HepG2 (cell line): Measurements from ENCODE around the gene TEKT1. TPM values are rescaled to one million over a fixed set of nuclear protein-coding genes. Genes with fewer than 3 reads are reported as not detected.
A peak's percentile ranks its signal among the peaks of the same experiment; 100 is the strongest.

Experiments used
- AKAP8 ChIP-seq: sonication (generic); formaldehyde crosslinking; IDR thresholded peaks from 2 replicates; pipeline ENCODE4 v1.5.1; 2020; ENCODE audit warnings: mild to moderate bottlenecking, missing genetic modification reagents
- HDAC1 ChIP-seq: sonication (generic); formaldehyde crosslinking; IDR thresholded peaks from 2 replicates; pipeline ENCODE4 v1.5.1; 2020; ENCODE audit warnings: mild to moderate bottlenecking, missing genetic modification reagents
- ISL2 ChIP-seq: sonication (generic); formaldehyde crosslinking; IDR thresholded peaks from 2 replicates; pipeline ENCODE4 v1.5.0; 2020; ENCODE audit warnings: missing genetic modification reagents
- KLF15 ChIP-seq: sonication (generic); formaldehyde crosslinking; IDR thresholded peaks from 2 replicates; pipeline ENCODE4 v1.8.1; 2023; ENCODE audit warnings: borderline replicate concordance, mild to moderate bottlenecking, inconsistent platforms, missing genetic modification reagents, mixed read lengths
- MAFK ChIP-seq, 2 experiments: IDR thresholded peaks in 1 of 2; conservative IDR thresholded peaks in 1 of 2; 2 replicates each; pipeline ENCODE4 v1.6.1; 2011; ENCODE audit warnings: improper control_type of control experiment in 2 of 2, low read length in 2 of 2
- MBD4 ChIP-seq: IDR thresholded peaks from 2 replicates; pipeline ENCODE4 v1.6.1; 2012; ENCODE audit warnings: low read length, inconsistent platforms, borderline replicate concordance
- MLLT10 ChIP-seq: sonication (generic); formaldehyde crosslinking; IDR thresholded peaks from 2 replicates; pipeline ENCODE4 v1.4.0; 2020; ENCODE audit warnings: missing genetic modification reagents
- MTA1 ChIP-seq: sonication (generic); formaldehyde crosslinking; IDR thresholded peaks from 2 replicates; pipeline ENCODE4 v1.4.0; 2020; ENCODE audit warnings: missing genetic modification reagents, mild to moderate bottlenecking, borderline replicate concordance
- NR2C2 ChIP-seq: sonication (generic); formaldehyde crosslinking; IDR thresholded peaks from 2 replicates; pipeline ENCODE4 v1.4.0; 2020; ENCODE audit warnings: missing genetic modification reagents, mild to moderate bottlenecking, moderate library complexity, borderline replicate concordance
- SIN3A ChIP-seq: IDR thresholded peaks from 2 replicates; pipeline ENCODE4 v1.6.1; 2011; ENCODE audit warnings: low read depth, mild to moderate bottlenecking, control low read depth, low read length, borderline replicate concordance
- TEAD3 ChIP-seq: optimal IDR thresholded peaks from 2 replicates; pipeline ENCODE3; 2016; ENCODE audit warnings: borderline replicate concordance
- THAP11 ChIP-seq: IDR thresholded peaks from 2 replicates; pipeline ENCODE4 v1.6.1; 2016; ENCODE audit warnings: missing biosample characterization, missing genetic modification reagents
- TOE1 ChIP-seq: sonication (generic); formaldehyde crosslinking; IDR thresholded peaks from 2 replicates; pipeline ENCODE4 v1.4.0; 2020; ENCODE audit warnings: mild to moderate bottlenecking, missing genetic modification reagents
- ZNF598 ChIP-seq: sonication (generic); formaldehyde crosslinking; IDR thresholded peaks from 2 replicates; pipeline ENCODE4 v1.5.1; 2020; ENCODE audit warnings: mild to moderate bottlenecking, missing genetic modification reagents, borderline replicate concordance
- ZNF7 ChIP-seq: IDR thresholded peaks from 2 replicates; pipeline ENCODE4 v1.6.1; 2016; ENCODE audit warnings: missing biosample characterization, missing genetic modification reagents
- polyA plus RNA-seq, 8 experiments: library from polyadenylated mRNA; depleted of rRNA in 3 of 8; stranded (reverse) in 7 of 8; unstranded in 1 of 8; fragments of >200 nt; fragmentation: Illumina TruSeq in 4 of 8; extraction: Trizol in 4 of 8; gene quantifications; 2 replicates each; pipeline versions ENCODE4 v1.2.1 to v1.2.3, GENCODE V29; 2011 to 2016; ENCODE audit warnings: low read depth in 4 of 8, missing spikeins in 1 of 8, mixed read lengths in 1 of 8; ENCODE audit not compliant: insufficient read depth in 1 of 8
- total RNA-seq, 5 experiments: library from RNA; depleted of rRNA; stranded (reverse); fragments of >200 nt; fragmentation: Illumina TruSeq; extraction: Trizol; gene quantifications; 2 replicates each; pipeline ENCODE4 v1.2.3, GENCODE V29; 2016; ENCODE audit warnings: low read depth in 1 of 5
- TF ChIP-seq, protein P1 (sequence below): sonication (generic); formaldehyde crosslinking; IDR thresholded peaks from 2 replicates; pipeline ENCODE4 v1.4.0; 2020; ENCODE audit warnings: missing genetic modification reagents
- TF ChIP-seq, protein P2 (sequence below): sonication (generic); formaldehyde crosslinking; IDR thresholded peaks from 2 replicates; pipeline ENCODE4 v1.4.0; 2020; ENCODE audit warnings: missing genetic modification reagents
- TF ChIP-seq, protein P3 (sequence below): sonication (generic); formaldehyde crosslinking; IDR thresholded peaks from 2 replicates; pipeline ENCODE4 v1.5.0; 2020; ENCODE audit warnings: mild to moderate bottlenecking, missing genetic modification reagents, moderate library complexity
- TF ChIP-seq, protein P4 (sequence below): sonication (generic); formaldehyde crosslinking; IDR thresholded peaks from 2 replicates; pipeline ENCODE4 v1.8.1; 2023; ENCODE audit warnings: mild to moderate bottlenecking, moderate library complexity, missing genetic modification reagents
- TF ChIP-seq, protein P5 (sequence below): sonication (generic); formaldehyde crosslinking; IDR thresholded peaks from 2 replicates; pipeline ENCODE4 v1.4.0; 2020; ENCODE audit warnings: low read depth, mild to moderate bottlenecking, missing genetic modification reagents
- TF ChIP-seq, protein P6 (sequence below): sonication (generic); formaldehyde crosslinking; IDR thresholded peaks from 2 replicates; pipeline ENCODE4 v1.5.1; 2020; ENCODE audit warnings: mild to moderate bottlenecking, missing genetic modification reagents, borderline replicate concordance

Gene TEKT1
- total and polyA plus RNA-seq, 2 of the 13 experiments (the other 11 are each of a cell fraction or from before 2014, with no cell fraction given): not detected

DNA sequence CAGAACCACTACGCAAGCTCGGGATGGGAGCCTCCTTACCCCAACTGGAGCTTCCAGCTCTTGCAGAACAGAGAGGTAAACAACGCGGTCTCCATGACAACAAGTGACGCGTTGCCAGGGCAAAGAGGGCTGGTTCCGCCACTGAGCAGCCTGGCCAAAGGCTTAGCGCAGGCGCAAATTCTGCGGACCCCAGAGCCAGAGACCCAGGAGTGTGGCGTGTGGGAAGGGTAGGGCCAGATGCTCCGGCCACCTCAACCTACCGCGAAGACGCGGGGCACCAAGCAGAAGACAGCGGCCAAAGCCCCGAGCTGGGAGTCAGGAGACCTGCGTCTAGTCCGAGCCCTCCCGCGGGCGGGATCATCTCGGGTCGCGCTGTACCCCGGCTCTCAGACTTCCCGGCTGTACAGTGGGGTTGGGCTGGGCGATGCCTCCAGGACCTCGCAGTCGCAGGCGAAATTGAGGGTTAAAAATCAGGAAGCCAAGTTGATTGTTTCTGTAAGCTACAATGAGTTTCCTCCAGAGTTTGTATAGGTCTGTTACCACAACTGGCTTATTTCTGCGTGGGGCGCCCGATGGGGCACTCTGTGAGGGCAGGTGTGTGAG, at the start of gene TEKT1 (continued):
- TF ChIP-seq MAFK (conservative IDR thresholded peaks at IDR 0.05 in 1 of 2, IDR thresholded peaks at IDR 0.05 in 1 of 2; ENCODE audit: low read length in 2 of 2) (no peak), ISL2 (no peak), THAP11 (CRISPR knock-in tag) (no peak), KLF15 (CRISPR knock-in tag) (no peak), ZNF7 (CRISPR knock-in tag) (no peak), MBD4 (no peak), MTA1 (CRISPR knock-in tag) (no peak), NR2C2 (CRISPR knock-in tag) (no peak), SIN3A (peak; percentile 96), TOE1 (no peak), HDAC1 (CRISPR knock-in tag) (peak; percentile 70), ZNF598 (CRISPR knock-in tag) (peak; percentile 41; the same call in 1 of the 2 replicates), AKAP8 (CRISPR knock-in tag) (no peak), MLLT10 (CRISPR knock-in tag) (no peak), TEAD3 (no peak)
- TF ChIP-seq, protein P1, sequence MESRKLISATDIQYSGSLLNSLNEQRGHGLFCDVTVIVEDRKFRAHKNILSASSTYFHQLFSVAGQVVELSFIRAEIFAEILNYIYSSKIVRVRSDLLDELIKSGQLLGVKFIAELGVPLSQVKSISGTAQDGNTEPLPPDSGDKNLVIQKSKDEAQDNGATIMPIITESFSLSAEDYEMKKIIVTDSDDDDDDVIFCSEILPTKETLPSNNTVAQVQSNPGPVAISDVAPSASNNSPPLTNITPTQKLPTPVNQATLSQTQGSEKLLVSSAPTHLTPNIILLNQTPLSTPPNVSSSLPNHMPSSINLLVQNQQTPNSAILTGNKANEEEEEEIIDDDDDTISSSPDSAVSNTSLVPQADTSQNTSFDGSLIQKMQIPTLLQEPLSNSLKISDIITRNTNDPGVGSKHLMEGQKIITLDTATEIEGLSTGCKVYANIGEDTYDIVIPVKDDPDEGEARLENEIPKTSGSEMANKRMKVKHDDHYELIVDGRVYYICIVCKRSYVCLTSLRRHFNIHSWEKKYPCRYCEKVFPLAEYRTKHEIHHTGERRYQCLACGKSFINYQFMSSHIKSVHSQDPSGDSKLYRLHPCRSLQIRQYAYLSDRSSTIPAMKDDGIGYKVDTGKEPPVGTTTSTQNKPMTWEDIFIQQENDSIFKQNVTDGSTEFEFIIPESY (CRISPR knock-in tag): no peak
- TF ChIP-seq, protein P2, sequence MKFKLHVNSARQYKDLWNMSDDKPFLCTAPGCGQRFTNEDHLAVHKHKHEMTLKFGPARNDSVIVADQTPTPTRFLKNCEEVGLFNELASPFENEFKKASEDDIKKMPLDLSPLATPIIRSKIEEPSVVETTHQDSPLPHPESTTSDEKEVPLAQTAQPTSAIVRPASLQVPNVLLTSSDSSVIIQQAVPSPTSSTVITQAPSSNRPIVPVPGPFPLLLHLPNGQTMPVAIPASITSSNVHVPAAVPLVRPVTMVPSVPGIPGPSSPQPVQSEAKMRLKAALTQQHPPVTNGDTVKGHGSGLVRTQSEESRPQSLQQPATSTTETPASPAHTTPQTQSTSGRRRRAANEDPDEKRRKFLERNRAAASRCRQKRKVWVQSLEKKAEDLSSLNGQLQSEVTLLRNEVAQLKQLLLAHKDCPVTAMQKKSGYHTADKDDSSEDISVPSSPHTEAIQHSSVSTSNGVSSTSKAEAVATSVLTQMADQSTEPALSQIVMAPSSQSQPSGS (CRISPR knock-in tag): no peak
- TF ChIP-seq, protein P3, sequence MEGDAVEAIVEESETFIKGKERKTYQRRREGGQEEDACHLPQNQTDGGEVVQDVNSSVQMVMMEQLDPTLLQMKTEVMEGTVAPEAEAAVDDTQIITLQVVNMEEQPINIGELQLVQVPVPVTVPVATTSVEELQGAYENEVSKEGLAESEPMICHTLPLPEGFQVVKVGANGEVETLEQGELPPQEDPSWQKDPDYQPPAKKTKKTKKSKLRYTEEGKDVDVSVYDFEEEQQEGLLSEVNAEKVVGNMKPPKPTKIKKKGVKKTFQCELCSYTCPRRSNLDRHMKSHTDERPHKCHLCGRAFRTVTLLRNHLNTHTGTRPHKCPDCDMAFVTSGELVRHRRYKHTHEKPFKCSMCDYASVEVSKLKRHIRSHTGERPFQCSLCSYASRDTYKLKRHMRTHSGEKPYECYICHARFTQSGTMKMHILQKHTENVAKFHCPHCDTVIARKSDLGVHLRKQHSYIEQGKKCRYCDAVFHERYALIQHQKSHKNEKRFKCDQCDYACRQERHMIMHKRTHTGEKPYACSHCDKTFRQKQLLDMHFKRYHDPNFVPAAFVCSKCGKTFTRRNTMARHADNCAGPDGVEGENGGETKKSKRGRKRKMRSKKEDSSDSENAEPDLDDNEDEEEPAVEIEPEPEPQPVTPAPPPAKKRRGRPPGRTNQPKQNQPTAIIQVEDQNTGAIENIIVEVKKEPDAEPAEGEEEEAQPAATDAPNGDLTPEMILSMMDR (CRISPR knock-in tag): no peak
- TF ChIP-seq, protein P4, sequence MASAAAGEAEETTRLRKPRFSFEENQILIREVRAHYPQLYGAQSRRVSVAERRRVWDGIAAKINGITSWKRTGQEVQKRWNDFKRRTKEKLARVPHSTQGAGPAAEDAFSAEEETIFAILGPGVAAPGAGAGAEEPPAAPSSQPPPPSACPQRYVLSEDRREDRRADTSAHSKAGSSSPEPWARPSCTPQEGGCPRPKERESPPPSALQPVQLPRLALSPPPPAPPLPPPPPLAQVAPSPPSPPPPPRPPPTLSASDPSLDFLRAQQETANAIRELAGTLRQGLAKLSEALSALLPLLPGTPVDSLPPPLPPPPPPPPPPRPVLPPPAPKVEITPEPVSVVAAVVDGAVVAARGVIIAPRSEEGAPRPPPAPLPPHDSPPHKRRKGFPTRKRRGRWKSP (CRISPR knock-in tag): peak; percentile 98
- TF ChIP-seq, protein P5, sequence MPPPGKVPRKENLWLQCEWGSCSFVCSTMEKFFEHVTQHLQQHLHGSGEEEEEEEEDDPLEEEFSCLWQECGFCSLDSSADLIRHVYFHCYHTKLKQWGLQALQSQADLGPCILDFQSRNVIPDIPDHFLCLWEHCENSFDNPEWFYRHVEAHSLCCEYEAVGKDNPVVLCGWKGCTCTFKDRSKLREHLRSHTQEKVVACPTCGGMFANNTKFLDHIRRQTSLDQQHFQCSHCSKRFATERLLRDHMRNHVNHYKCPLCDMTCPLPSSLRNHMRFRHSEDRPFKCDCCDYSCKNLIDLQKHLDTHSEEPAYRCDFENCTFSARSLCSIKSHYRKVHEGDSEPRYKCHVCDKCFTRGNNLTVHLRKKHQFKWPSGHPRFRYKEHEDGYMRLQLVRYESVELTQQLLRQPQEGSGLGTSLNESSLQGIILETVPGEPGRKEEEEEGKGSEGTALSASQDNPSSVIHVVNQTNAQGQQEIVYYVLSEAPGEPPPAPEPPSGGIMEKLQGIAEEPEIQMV (CRISPR knock-in tag): no peak
- TF ChIP-seq, protein P6, sequence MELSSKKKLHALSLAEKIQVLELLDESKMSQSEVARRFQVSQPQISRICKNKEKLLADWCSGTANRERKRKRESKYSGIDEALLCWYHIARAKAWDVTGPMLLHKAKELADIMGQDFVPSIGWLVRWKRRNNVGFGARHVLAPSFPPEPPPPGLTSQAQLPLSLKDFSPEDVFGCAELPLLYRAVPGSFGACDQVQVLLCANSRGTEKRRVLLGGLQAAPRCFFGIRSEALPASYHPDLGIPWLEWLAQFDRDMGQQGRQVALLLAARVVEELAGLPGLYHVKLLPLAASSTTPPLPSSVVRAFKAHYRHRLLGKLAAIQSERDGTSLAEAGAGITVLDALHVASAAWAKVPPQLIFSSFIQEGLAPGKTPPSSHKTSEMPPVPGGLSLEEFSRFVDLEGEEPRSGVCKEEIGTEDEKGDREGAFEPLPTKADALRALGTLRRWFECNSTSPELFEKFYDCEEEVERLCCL (CRISPR knock-in tag): no peak
